Stimulated activated CD4-positive, alpha-beta T cell treated with anti-CD3 and anti-CD28 coated beads, TNF-alpha, amount 100 ng/mL, for 4 hours (primary cell): Measurements from ENCODE around the gene CRYL1.

Experiments used
- DNase-seq, 3 experiments: peaks; one replicate each; pipeline ENCODE4 v3.0.0-alpha.2; 2020; ENCODE audit warnings: low read depth in 3 of 3

Gene CRYL1

GRCh38 chr13:20373861-20374260 is 151.8 kb downstream of the CRYL1 start:
- no peak for DNase-seq

- no peak for DNase-seq
Observed at GRCh38 chr13:20371825-20372224, 153.8 kb downstream of the CRYL1 start.

- DNase-seq = no peak
Observed at GRCh38 chr13:20370815-20371421, 154.7 kb downstream of the CRYL1 start.

GRCh38 chr13:20369886-20370361 is 155.7 kb downstream of the CRYL1 start:
- DNase-seq = no peak

- no peak for DNase-seq
Observed at GRCh38 chr13:20366056-20366455, 159.6 kb downstream of the CRYL1 start.

GRCh38 chr13:20363603-20364002 is 162.1 kb downstream of the CRYL1 start:
- no peak for DNase-seq

GRCh38 chr13:20363172-20363571 is 162.5 kb downstream of the CRYL1 start:
- DNase-seq = no peak

- no peak for DNase-seq
Observed at GRCh38 chr13:20362484-20363041, 163.1 kb downstream of the CRYL1 start.

- no peak for DNase-seq
Observed at GRCh38 chr13:20360835-20361412, 164.7 kb downstream of the CRYL1 start.

- DNase-seq = no peak
Observed at GRCh38 chr13:20360041-20360491, 165.6 kb downstream of the CRYL1 start.

GRCh38 chr13:20359335-20359734 is 166.3 kb downstream of the CRYL1 start:
- no peak for DNase-seq

GRCh38 chr13:20358022-20358421 is 167.6 kb downstream of the CRYL1 start:
- DNase-seq = no peak

GRCh38 chr13:20356444-20356843 is 169.2 kb downstream of the CRYL1 start:
- DNase-seq = no peak

- DNase-seq = no peak
Observed at GRCh38 chr13:20354722-20355121, 170.9 kb downstream of the CRYL1 start.

GRCh38 chr13:20353973-20354372 is 171.7 kb downstream of the CRYL1 start:
- no peak for DNase-seq
